PC-3 (cell line): ENCODE data around the gene SPEM3.

Experiments used
- CTCF ChIP-seq: fragments of 300-600 bp; sonication (generic); conservative IDR thresholded peaks from 2 replicates; pipeline ENCODE4 v1.5.1; 2017; ENCODE audit warnings: antibody characterized with exemption, low read depth, mild to moderate bottlenecking, low read length
- EZH2phosphoT487 ChIP-seq: fragments of 300-600 bp; sonication (generic); IDR thresholded peaks from 2 replicates; pipeline ENCODE4 v1.6.1; 2018; ENCODE audit warnings: mild to moderate bottlenecking, antibody characterized with exemption, low read length, borderline replicate concordance

- TF ChIP-seq EZH2phosphoT487 (no peak), CTCF (no peak)
Observed at GRCh38 chr17:7403977-7404736, 24.5 kb upstream of the SPEM3 start, which contains the start of gene TMEM256.
